Fibroblast of lung (primary cell): ENCODE results near the gene PSMC3IP. TPM values are rescaled to one million over a fixed set of nuclear protein-coding genes. Genes with fewer than 3 reads are reported as not detected.

Experiments
- DNase-seq, 2 donors: peaks; one replicate each; pipeline versions ENCODE4 v3.0.0 to v3.0.0-alpha.2; 2010; ENCODE audit warnings: low read depth in 2 of 2
- H2AFZ ChIP-seq: 2 replicates; pipeline ENCODE4 v1.5.1; 2012; ENCODE audit warnings: low read length, control low read depth, inconsistent platforms
- H3K27ac ChIP-seq: 2 replicates; pipeline ENCODE4 v1.5.1; 2011; ENCODE audit warnings: low read length, control low read depth; ENCODE audit not compliant: insufficient read depth
- H3K27me3 ChIP-seq: 2 replicates; pipeline ENCODE4 v1.5.1; 2011; ENCODE audit warnings: mild to moderate bottlenecking, low read length; ENCODE audit not compliant: control insufficient read depth, insufficient read depth
- H3K36me3 ChIP-seq: 2 replicates; pipeline ENCODE4 v1.5.1; 2011; ENCODE audit warnings: low read length; ENCODE audit not compliant: control insufficient read depth, insufficient read depth
- H3K4me1 ChIP-seq: 2 replicates; pipeline ENCODE4 v1.5.1; 2011; ENCODE audit warnings: low read length; ENCODE audit not compliant: control insufficient read depth, insufficient read depth; ENCODE audit errors: extremely low read depth
- H3K4me2 ChIP-seq: 2 replicates; pipeline ENCODE4 v1.5.1; 2011; ENCODE audit warnings: low read length, control low read depth; ENCODE audit not compliant: insufficient read depth; ENCODE audit errors: extremely low read depth
- H3K4me3 ChIP-seq, 4 experiments: fragments of 200-600 bp in 1 of 4; sonication (generic) in 1 of 4; replicated peaks in 1 of 4; 2 replicates each; pipeline ENCODE4 v1.5.1; 2011 to 2016; ENCODE audit warnings: low read length in 4 of 4, low read depth in 3 of 4, mild to moderate bottlenecking in 3 of 4, control low read depth in 2 of 4, inconsistent platforms in 1 of 4, mixed read lengths in 1 of 4; ENCODE audit not compliant: insufficient read depth in 1 of 4; ENCODE audit errors: control extremely low read depth in 1 of 4
- H3K79me2 ChIP-seq: 2 replicates; pipeline ENCODE4 v1.5.1; 2012; ENCODE audit warnings: mild to moderate bottlenecking, low read length, inconsistent platforms; ENCODE audit not compliant: control insufficient read depth, insufficient read depth
- H3K9ac ChIP-seq: 2 replicates; pipeline ENCODE4 v1.5.1; 2011; ENCODE audit warnings: mild to moderate bottlenecking, low read length, control low read depth; ENCODE audit not compliant: insufficient read depth
- H3K9me3 ChIP-seq: 2 replicates; pipeline ENCODE4 v1.5.1; 2012; ENCODE audit warnings: low read depth, low read length; ENCODE audit not compliant: control insufficient read depth, insufficient read depth
- H4K20me1 ChIP-seq: 2 replicates; pipeline ENCODE4 v1.5.1; 2011; ENCODE audit warnings: low read length; ENCODE audit not compliant: control insufficient read depth, insufficient read depth; ENCODE audit errors: extremely low read depth
- CTCF ChIP-seq, 2 donors: IDR thresholded peaks in 1 of 2; conservative IDR thresholded peaks in 1 of 2; 1 replicate in 1 of 2; 2 replicates in 1 of 2; pipeline ENCODE4 v1.5.1; 2011 to 2012; ENCODE audit warnings: low read length in 2 of 2, control low read depth in 1 of 2, inconsistent platforms in 1 of 2, low read depth in 1 of 2, mild to moderate bottlenecking in 1 of 2
- EZH2 ChIP-seq: IDR thresholded peaks from 2 replicates; pipeline ENCODE4 v1.5.1; 2012; ENCODE audit warnings: low read length, control low read depth, mild to moderate bottlenecking; ENCODE audit errors: missing control alignments
- polyA plus RNA-seq, 2 donors: library from polyadenylated mRNA; depleted of rRNA in 1 of 2; stranded (reverse) in 1 of 2; unstranded in 1 of 2; fragments of >200 nt; gene quantifications; 2 replicates each; pipeline ENCODE4 v1.2.1, GENCODE V29; 2011 to 2012; ENCODE audit warnings: missing spikeins in 1 of 2
- total RNA-seq: library from RNA; depleted of rRNA; stranded (reverse); fragments of >200 nt; gene quantifications from 2 replicates; pipeline ENCODE4 v1.2.1, GENCODE V29; 2014

PSMC3IP gene
- total and polyA plus RNA-seq, 2 donors (not counting 1 experiment from before 2014, with no cell fraction given): 4.6 to 8.0 TPM

GRCh38 chr17:42591411-42591810 is 13.9 kb upstream of the PSMC3IP start:
- Histone ChIP-seq H3K9me3 (no peaks in the 10 kb centered on the region), H3K79me2 (no peaks in the 10 kb centered on the region), H2AFZ (no peak overlapping the region), H3K36me3 (no peaks in the 10 kb centered on the region), H3K9ac (no peak overlapping the region), H3K27me3 (no peaks in the 10 kb centered on the region), H3K4me3 (no peak overlapping the region), H3K4me2 (no peak overlapping the region), H3K27ac (no peak overlapping the region), H3K4me1 (no peaks in the 10 kb centered on the region), H4K20me1 (no peaks in the 10 kb centered on the region)
- no peak for DNase-seq
- no peak for TF ChIP-seq EZH2
- TF ChIP-seq CTCF (conservative IDR thresholded peaks at IDR 0.05 in 1 of 2, IDR thresholded peaks at IDR 0.05 in 1 of 2; ENCODE audit: low read depth in 1 of 2, low read length in 2 of 2): no peak

DNA sequence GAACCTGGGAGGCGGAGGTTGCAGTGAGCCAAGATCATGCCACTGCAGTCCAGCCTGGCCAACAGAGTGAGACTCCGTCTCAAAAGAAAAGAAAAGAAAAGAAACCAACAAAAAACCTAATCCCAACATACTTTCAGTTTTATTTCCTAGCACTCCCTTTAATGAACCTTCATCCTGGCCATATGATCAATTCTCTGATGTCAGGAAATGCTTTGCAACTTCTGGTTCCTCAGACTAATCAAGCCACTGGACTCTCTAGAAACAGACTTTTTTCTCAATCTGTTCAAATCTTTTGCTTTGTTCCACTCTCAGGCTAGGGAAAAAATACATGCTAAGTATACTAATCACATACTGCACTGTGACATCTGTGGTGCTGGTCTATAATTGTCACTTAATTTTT is 13.4 kb upstream of the PSMC3IP start:
- no peak overlapping the region for H3K4me2 ChIP-seq
- H3K9me3 ChIP-seq: no peaks in the 10 kb centered on the region
- no peak overlapping the region for H3K27ac ChIP-seq
- no peaks in the 10 kb centered on the region for H3K36me3 ChIP-seq
- H3K4me1 ChIP-seq: no peaks in the 10 kb centered on the region
- no peak for DNase-seq
- H3K79me2 ChIP-seq: no peaks in the 10 kb centered on the region
- no peak overlapping the region for H3K9ac ChIP-seq
- TF ChIP-seq EZH2 (no peak), CTCF (conservative IDR thresholded peaks at IDR 0.05 in 1 of 2, IDR thresholded peaks at IDR 0.05 in 1 of 2; ENCODE audit: low read depth in 1 of 2, low read length in 2 of 2) (no peak)
- no peaks in the 10 kb centered on the region for H3K27me3 ChIP-seq
- H2AFZ ChIP-seq: no peak overlapping the region
- no peak overlapping the region for H3K4me3 ChIP-seq
- H4K20me1 ChIP-seq: no peaks in the 10 kb centered on the region

DNA sequence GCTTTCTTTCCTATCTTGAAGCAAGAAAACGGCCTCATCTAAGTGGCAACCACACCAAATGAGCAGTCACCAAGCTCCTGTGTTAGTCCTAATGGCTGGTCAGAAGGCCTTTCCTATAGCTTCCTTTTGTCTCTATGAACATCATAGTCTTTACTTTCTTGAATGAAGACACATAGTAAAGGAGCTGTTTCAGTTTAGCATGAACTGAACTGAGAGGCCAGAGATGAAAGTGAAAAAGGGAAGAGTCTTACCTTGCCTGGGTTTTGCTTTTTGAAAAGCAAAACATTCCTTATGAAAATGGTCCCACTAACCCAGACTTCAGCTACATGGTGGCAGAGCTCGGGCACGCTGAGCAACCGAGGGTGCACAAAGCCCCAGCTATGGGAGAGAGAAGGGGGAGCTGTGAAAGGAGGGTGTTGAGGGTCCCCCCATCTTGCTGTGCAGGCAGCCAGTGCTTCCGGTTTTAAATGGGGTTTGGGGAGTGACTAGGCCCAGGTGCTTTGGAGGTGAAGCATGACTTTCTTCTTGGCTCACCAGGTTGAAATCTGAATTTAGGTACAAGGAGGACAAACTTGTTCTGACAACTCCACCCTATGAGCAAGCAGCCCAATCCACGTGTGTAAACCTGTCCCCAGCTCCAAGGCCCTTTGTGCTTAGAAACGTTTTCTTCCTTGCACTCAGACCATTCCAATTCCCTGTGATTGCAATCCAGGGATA is 9.1 kb upstream of the PSMC3IP start:
- Histone ChIP-seq H3K9ac (no peak overlapping the region), H3K36me3 (peaks cover 14% of the 10 kb centered on the region), H3K27me3 (no peaks in the 10 kb centered on the region), H2AFZ (no peak overlapping the region), H3K79me2 (no peaks in the 10 kb centered on the region), H3K4me3 (no peak overlapping the region), H3K4me1 (no peaks in the 10 kb centered on the region), H3K27ac (no peak overlapping the region), H3K4me2 (no peak overlapping the region), H3K9me3 (no peaks in the 10 kb centered on the region), H4K20me1 (no peaks in the 10 kb centered on the region)
- TF ChIP-seq CTCF (conservative IDR thresholded peaks at IDR 0.05 in 1 of 2, IDR thresholded peaks at IDR 0.05 in 1 of 2; ENCODE audit: low read depth in 1 of 2, low read length in 2 of 2): no peak
- TF ChIP-seq EZH2: no peak
- DNase-seq: no peak
